ENCODE data around the gene RBM23.

RBM23 gene

DNA sequence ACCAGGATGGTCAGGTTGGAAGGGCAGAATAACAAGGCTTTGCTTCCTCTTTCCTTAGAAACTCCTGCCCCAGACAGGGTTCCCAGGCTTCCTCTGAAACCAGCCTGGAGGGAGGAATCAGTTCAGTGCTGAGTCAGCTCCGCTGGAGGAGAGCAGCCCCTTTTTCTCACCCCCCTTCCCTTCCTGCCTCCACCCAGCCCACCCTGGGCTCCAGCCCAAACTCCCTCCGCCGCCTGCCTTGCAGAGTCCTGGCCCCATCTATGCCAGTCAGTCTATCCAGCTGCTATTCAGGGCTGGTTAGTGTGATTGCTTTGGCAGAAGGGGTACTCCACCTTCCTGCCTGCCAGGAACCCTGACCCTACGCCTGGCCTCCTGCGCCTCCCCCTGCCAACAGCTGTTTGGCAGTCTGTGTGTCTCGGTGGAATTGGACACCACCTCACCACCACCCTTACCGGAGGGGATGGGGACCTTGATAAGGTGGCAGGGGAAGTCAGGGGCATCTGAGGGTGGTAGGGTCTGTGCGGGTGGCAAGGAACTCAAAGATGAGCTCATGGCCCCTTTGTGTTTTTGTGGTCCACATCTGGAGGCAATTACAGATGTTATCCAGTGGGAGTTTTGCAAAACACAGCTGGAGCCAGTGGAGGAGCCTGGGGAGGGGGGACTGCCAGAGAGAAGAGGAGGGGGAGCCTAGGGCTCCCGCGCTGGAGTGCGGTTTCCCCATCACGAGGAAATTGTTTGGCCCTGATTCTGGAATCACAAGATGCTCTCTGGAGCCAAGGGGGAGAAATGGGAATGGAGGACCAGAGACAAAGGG lies 70.4 kb downstream of the RBM23 start:
- H3K4me1 ChIP-seq (ENCODE audit: control insufficient read depth, insufficient read depth, low read length) = no peaks in the 10 kb centered on the region
- no peak for TF ChIP-seq ZBTB8A (tag by site-specific recombination; IDR thresholded peaks at IDR 0.05)
- TF ChIP-seq SCRT1 (tag by site-specific recombination; IDR thresholded peaks at IDR 0.05; ENCODE audit: borderline replicate concordance) = no peak
- 0 out of 2 replicates have a peak, but pooled peaks have one; percentile 14 for TF ChIP-seq ZBTB48 (tag by site-specific recombination; IDR thresholded peaks at IDR 0.05)
- TF ChIP-seq ZNF112 (tag by site-specific recombination; IDR thresholded peaks at IDR 0.05) = no peak
- TF ChIP-seq ZNF155 (tag by site-specific recombination; IDR thresholded peaks at IDR 0.05) = no peak
- 0 out of 2 replicates have a peak, but pooled peaks have one; percentile 52 for TF ChIP-seq ZFHX2 (tag by site-specific recombination; conservative IDR thresholded peaks at IDR 0.05)
- TF ChIP-seq, protein P1, sequence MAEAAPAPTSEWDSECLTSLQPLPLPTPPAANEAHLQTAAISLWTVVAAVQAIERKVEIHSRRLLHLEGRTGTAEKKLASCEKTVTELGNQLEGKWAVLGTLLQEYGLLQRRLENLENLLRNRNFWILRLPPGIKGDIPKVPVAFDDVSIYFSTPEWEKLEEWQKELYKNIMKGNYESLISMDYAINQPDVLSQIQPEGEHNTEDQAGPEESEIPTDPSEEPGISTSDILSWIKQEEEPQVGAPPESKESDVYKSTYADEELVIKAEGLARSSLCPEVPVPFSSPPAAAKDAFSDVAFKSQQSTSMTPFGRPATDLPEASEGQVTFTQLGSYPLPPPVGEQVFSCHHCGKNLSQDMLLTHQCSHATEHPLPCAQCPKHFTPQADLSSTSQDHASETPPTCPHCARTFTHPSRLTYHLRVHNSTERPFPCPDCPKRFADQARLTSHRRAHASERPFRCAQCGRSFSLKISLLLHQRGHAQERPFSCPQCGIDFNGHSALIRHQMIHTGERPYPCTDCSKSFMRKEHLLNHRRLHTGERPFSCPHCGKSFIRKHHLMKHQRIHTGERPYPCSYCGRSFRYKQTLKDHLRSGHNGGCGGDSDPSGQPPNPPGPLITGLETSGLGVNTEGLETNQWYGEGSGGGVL (tag by site-specific recombination; IDR thresholded peaks at IDR 0.05) = peak; percentile 67
- no peak for TF ChIP-seq SCRT2 (tag by site-specific recombination; IDR thresholded peaks at IDR 0.05)
- no peak for TF ChIP-seq OSR2 (tag by site-specific recombination; IDR thresholded peaks at IDR 0.05)
- no peak for TF ChIP-seq ZNF148 (tag by site-specific recombination; IDR thresholded peaks at IDR 0.05; ENCODE audit: borderline replicate concordance)
- TF ChIP-seq HOXA7 (CRISPR knock-in tag; IDR thresholded peaks at IDR 0.05; ENCODE audit: borderline replicate concordance) = no peak
- TF ChIP-seq ZNF138 (tag by site-specific recombination; IDR thresholded peaks at IDR 0.05; ENCODE audit: borderline replicate concordance) = no peak
- no peak for TF ChIP-seq ZNF202 (tag by site-specific recombination; IDR thresholded peaks at IDR 0.05; ENCODE audit: borderline replicate concordance)
- TF ChIP-seq ZIC2 (tag by site-specific recombination; IDR thresholded peaks at IDR 0.05) = peak; percentile 16; the same call in 1 of the 2 replicates
- TF ChIP-seq ZBTB20 (tag by site-specific recombination; IDR thresholded peaks at IDR 0.05) = peak; percentile 68
- TF ChIP-seq, protein P2, sequence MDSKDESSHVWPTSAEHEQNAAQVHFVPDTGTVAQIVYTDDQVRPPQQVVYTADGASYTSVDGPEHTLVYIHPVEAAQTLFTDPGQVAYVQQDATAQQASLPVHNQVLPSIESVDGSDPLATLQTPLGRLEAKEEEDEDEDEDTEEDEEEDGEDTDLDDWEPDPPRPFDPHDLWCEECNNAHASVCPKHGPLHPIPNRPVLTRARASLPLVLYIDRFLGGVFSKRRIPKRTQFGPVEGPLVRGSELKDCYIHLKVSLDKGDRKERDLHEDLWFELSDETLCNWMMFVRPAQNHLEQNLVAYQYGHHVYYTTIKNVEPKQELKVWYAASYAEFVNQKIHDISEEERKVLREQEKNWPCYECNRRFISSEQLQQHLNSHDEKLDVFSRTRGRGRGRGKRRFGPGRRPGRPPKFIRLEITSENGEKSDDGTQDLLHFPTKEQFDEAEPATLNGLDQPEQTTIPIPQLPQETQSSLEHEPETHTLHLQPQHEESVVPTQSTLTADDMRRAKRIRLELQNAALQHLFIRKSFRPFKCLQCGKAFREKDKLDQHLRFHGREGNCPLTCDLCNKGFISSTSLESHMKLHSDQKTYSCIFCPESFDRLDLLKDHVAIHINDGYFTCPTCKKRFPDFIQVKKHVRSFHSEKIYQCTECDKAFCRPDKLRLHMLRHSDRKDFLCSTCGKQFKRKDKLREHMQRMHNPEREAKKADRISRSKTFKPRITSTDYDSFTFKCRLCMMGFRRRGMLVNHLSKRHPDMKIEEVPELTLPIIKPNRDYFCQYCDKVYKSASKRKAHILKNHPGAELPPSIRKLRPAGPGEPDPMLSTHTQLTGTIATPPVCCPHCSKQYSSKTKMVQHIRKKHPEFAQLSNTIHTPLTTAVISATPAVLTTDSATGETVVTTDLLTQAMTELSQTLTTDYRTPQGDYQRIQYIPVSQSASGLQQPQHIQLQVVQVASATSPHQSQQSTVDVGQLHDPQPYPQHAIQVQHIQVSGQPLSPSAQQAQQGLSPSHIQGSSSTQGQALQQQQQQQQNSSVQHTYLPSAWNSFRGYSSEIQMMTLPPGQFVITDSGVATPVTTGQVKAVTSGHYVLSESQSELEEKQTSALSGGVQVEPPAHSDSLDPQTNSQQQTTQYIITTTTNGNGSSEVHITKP (tag by site-specific recombination; IDR thresholded peaks at IDR 0.05) = peak; percentile 83; the same call in 1 of the 2 replicates
- TF ChIP-seq, protein P3, sequence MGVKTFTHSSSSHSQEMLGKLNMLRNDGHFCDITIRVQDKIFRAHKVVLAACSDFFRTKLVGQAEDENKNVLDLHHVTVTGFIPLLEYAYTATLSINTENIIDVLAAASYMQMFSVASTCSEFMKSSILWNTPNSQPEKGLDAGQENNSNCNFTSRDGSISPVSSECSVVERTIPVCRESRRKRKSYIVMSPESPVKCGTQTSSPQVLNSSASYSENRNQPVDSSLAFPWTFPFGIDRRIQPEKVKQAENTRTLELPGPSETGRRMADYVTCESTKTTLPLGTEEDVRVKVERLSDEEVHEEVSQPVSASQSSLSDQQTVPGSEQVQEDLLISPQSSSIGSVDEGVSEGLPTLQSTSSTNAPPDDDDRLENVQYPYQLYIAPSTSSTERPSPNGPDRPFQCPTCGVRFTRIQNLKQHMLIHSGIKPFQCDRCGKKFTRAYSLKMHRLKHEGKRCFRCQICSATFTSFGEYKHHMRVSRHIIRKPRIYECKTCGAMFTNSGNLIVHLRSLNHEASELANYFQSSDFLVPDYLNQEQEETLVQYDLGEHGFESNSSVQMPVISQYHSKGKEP (tag by site-specific recombination; IDR thresholded peaks at IDR 0.05) = no peak
- TF ChIP-seq ZNF335 (tag by site-specific recombination; conservative IDR thresholded peaks at IDR 0.05) = 0 out of 2 replicates have a peak, but pooled peaks have one; percentile 24
- peak; percentile 44 for TF ChIP-seq ZNF341 (tag by site-specific recombination; IDR thresholded peaks at IDR 0.05; ENCODE audit: low read depth)
- CTCF ChIA-PET = interaction anchor here (0.6 to 9.7 kb wide), 4 partner anchors 12 to 292 kb away, joined by 3 to 115 read pairs (median 4); no protein-coding TSS in a partner anchor
- H3K27ac ChIP-seq (ENCODE audit: extremely low read depth, low read depth, low read length) = no peak overlapping the region
- H3K36me3 ChIP-seq (ENCODE audit: control insufficient read depth in 2 of 2, insufficient read depth in 1 of 2, low read length in 2 of 2) = no peaks in the 10 kb centered on the region; a peak in 1 of 3 replicates
- no peak overlapping the region for H3K4me3 ChIP-seq (ENCODE audit: low read depth, low read length)
- POLR2A ChIA-PET = interaction anchor here (0.6 kb wide), 1 partner anchor 22 kb away, joined by 3 read pairs; no protein-coding TSS in a partner anchor
- no peaks in the 10 kb centered on the region for H3K9me3 ChIP-seq (ENCODE audit: control insufficient read depth, insufficient read depth, low read depth, low read length)
